Activated CD8-positive, alpha-beta memory T cell treated with anti-CD3 and anti-CD28 coated beads, Interleukin-2, amount 50 U/mL, for 4 hours (primary cell): ENCODE data around the gene UTS2B.
"Not testable (repeated sequence)": the region's sequence is repeated elsewhere in the genome, so short reads cannot be mapped to it uniquely, and the experiment has no call there.

Source experiments
- DNase-seq: peaks from one replicate; pipeline ENCODE4 v3.0.0-alpha.2; 2020

The UTS2B gene

DNA sequence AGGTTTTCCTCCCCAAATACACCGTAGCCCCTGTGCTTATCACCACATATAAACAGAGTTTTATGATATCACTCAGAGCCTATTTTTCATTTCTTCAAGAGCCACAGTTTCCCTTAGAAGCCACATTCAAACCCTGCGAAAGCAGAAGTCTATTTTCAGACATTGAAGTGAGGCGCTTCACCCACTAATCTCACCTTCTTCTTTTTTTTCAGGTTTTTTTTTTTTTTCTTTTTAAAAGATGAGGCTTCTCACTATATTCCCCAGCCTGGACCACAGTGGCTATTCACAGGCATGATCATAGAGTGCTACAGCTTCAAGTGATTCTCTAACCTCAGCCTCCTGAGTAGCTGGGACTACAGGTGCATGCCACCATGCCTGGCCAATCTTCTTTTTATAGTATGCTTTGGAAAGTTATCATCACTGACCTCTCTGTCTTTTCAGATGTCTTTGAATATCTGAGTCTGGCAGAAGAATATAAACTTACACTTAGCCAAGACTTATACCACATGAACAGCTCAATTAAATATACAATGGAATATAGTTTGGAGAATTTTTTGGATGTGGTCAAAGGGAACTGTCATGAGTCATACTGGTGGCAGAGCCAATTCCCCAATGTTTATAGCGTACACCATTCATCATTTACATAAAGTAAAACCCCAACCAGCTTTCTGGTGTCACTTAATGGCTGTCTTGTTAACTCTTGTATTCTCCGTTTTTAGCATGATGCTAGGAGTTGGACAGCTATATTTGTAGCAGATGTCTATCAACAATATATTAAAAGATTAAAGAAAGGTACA is 60.8 kb downstream of the UTS2B start:
- DNase-seq: no peak

DNA sequence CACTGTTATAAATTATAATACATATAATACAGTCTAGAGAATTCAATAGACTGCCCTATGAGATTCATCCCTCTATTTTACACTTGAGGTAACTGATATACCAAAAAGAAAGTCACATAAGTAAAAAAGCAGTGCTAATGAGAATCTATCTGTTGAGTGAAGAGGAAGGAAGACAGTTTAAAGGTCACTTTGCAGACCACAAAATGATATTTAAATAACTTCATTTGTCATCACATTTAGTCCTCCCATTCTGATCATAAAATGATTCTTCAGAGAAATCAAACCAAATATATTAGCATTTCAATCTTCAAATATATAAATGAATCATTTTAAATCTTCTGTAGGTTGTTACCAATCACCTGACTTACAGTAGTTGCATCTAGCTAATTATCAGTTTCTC is 61.6 kb downstream of the UTS2B start:
- DNase-seq: no peak

DNA sequence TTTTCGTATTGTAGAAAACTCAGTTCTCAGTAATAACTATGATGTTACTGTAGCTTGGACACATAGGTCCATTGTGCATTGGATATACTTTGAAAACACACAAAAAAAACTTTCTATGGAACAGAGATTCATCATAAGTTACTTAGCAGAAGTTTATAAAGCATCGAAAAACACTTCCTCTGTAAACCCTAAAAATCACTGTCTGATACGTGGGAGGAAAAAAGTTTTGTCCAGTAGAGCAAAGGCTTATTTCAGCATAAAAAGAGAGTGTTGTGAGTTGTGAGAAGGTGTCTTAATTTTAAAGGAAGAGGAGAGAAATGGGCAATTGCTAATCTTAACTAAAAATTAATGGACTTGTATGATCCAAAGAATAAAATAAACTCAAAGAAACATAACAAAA is 66.5 kb downstream of the UTS2B start:
- DNase-seq: no peak

DNA sequence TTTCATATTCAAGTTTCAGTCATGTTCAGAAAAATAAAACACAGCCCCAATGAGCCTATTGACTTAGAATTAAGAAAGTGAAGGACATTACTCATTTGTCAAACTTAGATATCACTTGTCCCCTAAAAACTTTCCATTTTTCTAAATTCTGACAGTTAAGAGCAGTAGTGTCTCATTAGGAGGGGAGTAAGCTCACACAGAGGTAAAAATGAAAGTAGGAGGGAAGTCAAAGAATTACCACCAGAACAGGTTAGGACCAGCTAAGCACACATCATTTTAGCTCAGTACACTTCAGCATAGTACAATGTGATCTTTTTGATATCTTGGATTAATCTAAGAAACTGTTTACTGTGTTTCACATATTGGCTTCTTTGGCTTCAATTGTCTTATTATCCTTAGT is 67.0 kb downstream of the UTS2B start:
- no peak for DNase-seq

DNA sequence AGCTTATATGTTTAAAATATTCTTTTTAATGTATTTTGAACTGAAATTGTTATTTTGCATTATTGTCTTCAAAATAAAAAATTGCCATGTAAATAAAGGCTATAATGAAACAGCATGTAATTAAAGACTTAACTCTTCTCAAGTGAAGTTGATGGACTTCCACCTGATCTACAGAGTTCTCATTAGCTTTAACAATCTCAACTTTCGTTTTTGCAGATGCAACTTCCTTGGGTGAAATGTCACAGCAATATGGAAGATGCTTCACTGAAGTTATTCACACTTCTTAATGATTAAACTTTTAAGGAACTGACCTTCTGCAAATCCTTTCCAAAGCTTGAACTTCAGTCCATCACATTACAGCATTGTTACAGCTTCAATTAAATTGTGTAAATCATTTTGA is 67.7 kb downstream of the UTS2B start:
- no peak for DNase-seq

DNA sequence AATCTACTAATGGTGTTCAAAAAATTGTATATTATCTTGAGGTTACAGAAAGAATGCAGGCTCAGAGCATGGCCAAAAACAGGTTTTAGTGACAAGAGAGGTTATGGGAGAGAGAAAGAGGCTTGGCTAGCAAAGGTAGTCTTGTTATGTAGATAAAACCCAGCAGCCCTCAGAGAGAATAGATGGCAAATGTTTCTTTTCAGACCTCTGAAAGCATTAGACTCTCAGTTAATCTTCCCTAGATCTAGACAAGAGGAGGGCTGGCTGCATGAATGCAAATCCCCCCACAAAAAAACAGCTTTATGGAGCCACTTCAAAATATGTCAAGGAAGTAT is 69.1 kb downstream of the UTS2B start:
- no peak for DNase-seq

DNA sequence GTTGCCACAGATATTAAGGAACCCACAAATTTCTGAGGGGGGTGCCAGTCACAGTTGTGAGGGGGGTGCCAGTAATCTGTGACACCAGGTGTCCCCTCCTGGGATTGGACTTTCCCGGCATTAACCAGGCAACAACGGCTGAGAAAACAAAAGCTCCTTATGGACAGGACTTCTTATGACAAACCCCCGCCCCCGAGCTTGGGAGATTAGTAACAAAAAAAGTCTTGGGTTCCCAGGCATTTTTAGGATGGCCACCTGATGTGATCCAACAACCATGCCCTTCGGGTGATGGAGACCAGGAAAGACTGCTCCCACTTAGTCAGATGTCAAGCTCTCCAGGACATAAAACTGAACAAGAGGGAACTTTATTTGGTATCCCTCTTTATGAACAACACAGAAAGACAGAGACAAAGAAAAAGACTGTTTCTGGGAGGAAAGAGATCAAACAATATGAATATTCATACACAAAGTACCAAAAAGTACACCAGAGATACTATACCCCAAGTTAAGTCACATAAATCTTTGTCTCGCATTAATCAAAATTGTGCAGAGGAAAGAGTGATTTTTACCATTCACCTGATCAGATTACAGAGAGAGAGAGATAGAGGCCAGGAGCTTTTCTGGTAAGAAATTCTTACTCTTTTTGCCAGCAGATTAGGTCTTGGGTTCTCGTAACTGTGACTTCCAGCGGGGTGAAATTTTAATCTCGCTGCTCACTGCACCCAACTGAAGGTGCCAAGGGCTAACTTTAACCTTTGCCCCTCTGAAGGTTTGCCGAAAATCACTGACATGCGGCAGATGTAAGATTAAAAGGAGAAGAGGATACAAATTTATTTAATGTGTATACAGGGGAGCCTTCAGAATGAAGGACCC is 69.7 kb downstream of the UTS2B start:
- no peak for DNase-seq

DNA sequence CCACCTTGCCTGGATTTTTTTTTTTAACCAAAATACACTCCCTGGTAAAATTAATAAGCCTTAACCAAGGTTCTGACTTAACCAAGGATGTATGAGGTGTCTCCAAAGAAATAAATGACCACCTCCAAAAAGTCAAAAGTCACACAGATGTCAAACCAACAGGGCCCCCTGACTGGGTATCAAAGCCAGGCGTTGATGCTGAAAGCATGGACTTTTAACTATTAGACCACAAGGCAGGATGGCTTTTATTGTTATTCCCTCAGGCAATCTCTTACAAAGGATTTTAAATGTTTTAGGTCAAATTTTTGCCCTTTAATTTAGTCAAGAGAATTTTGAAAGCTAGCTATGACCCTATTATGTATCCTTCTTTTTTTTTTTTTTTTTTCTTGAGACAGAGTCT is 70.8 kb downstream of the UTS2B start:
- DNase-seq: no peak

DNA sequence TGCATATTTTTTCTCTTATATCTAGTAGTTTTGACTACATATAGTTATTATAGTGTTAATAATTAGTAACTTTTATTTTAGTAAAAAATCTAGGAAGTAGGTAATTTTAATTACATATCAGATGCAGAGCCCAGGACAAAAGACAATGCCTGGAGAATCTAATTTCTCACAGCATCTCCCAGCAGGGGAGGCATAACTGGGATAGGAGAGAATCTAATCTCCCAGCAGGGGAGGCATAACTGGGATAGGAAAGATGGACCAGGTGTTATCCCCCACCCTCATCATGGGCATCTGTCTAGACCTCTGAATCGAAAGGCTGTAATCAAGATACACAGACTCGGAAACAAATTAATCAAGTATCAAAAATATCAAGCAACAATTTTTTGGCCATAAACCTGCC is 73.0 kb downstream of the UTS2B start:
- DNase-seq: no peak

DNA sequence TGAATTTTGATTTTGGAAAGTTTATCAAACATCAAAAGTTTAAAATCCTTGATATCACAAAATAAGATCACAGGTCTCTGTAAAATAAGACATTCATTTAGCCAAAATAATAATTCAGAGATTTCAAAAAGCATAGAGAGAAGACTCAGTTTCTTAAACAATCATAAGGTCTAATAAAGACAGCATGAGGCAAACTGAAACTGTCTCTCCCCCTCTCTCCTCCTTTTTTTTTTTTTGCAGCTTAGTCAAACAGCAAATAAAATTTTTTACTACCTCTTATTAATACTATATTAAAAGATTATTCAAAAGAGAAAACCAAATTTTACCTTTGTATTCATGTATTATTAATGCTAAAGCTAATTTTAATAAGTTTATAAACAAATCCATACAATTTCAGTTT is 73.9 kb downstream of the UTS2B start:
- no peak for DNase-seq

DNA sequence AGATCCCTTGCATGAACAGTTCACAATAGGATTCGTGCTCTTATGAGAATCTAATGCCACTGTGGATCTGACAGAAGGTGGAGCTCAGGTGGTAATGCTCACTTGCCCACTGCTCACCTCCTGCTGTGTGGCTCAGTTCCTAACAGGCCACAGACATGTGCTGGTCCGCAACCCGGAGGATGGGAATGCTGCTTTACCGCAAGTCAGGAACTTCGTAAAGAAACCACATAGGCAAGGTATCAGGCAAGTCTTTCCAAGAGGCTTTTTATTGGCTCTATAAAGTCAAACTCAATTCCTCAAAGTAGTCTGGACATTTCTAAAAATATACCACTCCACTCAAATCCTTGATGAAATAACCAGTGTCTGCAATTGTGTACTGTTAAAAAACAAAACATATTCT is 75.2 kb downstream of the UTS2B start:
- DNase-seq: no peak

DNA sequence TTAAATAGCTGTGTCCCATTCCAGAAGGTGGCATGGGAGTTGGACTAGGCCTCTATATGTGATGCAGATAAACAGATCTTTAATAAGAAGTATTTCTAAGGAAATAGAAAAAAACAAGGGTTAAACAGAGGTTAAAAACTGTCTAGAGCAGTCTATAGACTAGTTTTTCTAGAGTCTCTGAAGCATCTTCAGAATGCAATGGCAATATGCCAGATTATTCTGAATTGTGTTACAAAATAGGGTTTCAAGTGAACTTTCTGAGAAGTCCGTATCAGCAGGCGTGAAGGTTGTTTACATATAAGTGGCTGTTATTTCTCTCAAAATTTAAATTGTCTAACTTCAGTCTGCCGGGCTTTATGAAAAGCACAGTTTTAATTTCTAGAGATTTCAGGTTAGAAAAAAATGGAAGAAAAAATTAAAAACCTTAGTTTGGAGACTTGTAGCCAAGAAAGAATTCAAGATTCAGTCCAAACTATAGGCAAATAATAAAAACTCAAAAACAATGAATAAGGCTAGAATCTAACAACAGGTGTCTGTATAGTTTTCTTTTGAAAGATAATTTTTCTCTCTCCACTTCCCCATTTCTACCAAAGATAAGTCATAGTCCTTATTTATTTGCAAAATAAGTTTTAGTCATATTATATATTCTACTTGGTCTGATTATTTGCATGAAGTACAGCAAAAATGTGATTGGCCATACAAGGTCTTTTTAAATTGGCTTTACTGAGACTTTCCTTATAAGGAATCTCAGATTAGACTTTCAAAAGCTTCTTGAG is 76.0 kb downstream of the UTS2B start:
- DNase-seq: no peak

DNA sequence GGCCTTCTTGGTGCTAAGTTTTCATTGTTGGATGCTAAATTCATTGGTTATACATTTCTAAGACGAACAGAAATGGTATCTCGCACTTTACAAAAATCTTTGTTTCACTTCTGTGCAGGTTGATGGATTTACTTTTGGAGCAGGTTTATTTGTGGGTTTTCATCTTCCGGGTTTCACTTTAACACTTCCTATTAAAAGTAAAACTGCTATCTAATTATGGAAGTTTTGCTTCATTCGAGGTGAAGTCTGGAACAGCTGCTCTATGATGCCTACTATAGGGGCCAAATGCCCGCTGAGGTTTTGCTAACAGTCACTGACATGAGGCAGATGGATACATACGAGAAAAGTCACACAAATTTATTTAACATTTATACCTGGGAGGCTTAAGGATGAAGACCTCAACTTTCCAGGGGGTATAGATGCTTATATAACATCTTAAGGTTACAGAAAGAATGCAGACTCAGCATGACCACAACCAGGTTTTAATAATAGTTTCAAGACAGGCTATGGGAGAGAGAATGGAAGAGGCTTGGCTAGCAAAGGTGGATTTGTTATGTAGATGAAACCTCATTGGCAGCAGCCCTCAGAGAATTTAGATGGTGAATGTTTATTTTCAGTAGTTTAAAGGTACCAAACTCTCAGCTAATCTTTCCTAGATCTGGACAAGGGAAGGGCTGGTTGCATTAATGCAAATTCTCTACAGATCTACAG is 77.1 kb downstream of the UTS2B start:
- DNase-seq: no peak

DNA sequence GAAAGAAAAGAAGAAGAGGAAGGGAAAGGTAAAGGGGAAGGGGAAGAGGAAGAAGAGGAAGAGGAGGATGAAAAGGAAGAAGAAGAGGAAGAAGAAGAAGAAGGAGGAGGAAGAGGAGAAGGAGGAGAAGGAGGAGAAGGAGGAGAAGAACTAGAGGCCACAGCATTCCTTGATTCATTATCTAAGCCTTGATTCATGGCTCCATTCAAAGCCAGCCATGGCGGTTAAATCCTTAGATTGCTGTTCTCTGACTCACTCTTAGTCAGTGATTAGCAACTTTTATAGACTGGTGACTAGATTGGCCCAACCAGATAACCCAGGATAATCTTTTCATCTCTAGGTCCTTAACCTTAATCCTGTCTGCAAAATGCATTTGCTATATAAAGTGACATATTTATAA is 83.7 kb downstream of the UTS2B start:
- no peak for DNase-seq

DNA sequence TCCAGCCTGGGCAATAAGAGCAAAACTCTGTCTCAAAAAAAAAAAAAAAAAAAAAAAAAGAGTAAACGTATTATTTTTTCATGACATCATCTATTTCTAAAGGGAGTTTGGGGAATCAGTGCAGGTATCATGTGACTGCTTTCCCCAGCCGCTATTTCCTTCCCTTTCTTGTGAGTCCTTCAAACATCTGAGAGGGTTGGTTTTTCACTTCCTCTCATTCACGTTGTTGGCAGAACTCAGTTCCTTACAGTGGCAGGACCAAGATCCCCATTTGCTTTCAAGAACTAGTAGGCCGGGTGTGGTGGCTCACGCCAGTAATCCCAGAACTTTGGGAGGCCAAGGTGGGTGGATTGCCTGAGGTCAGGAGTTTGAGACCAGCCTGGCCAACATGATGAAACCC is 84.3 kb downstream of the UTS2B start:
- DNase-seq: not testable (repeated sequence)

DNA sequence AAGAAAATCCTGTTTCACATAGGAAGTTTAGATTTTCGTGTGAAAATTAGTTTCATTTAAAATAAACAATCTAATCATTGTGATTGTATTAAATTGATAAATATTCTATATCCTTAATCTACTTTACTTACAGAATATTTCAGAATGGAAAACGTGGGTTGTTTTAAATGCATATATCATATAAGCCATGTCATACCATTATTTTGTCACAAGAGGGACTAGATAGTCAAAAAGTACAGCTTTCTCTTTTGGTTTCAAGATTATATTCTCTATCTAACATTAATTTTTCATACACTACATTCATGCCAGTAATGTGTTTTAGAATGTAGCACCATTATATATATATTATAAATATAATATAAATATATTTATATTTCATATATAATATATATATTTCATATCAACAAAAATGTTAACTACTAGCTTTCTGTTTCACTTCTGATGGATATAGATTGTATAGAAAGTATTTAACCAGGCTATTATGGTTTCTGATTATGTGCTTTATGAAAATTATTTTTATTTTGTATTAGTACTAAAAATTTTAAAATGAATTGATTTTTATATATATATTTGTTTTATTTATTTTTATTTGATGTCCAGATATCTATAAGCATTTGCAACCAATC is 86.0 kb downstream of the UTS2B start:
- no peak for DNase-seq

DNA sequence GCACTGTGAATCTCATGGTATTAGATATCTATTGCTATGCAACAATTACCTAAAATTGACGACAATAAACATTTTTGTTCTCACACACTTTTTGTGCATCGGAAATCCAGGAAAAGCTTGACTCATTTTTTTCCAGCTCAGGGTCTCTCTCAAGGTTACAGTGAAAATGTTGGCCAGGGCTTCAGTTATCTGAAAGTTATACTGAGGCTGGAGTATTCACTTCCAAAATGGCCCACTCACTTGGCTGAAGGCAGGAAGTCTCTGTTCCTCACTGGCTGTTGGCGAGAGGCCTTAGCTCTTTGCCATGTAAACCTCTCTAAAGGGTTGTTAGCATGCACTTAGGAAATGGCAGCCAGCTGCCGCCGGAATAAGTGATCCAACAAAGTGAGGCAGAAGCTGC is 89.8 kb downstream of the UTS2B start:
- no peak for DNase-seq

DNA sequence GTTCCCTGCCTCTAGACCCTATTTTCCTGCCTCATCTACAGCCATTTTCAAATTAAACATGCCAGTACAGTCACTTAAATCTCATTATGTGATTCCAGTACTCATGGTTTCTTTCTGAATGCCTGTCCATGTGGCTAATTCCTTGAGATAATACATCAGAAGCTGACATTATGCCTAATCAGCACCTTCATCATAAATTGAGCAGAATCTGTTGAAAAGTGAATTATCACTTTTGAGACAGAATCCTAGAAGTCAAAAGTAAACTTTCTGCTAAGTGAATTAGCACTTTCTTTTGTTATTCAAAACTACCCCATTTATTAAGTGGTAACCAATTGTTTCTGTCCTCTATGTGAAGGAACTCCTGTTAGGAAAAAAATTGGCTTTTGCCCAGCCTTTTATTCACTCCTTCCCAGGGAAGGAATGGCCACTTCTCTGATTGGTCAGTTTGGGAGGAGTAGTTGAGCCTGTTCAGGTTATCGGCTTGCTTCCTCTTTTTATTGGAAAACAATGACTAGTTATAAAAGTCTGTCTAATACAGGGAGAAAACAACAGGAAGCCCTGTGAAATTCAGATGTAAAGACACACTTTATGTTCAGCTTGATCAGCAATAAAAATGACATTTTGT is 90.8 kb downstream of the UTS2B start:
- no peak for DNase-seq

DNA sequence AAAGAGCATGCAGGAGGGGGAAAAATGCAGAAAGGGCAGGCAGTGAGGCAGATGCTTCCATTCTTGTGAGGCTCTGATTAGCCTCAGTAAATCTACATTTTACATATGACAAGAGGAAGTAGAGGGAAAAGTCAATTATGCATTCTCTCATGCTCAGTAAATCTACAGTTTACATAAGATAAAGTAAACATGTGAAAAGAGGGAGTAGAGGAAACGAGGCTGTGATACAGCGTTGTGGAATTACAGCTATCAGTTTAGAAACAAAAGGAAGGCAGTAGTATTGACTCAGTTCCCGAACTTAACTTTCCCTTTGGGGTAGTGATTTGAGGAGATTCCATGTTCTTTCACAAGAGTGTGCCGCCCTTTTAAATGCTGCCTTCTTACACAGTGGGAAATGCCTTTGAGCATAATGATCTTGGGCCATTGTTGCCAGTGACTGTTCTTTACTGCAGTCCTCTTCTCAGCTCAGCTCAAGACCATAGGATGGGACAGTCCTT is 92.0 kb downstream of the UTS2B start:
- no peak for DNase-seq

DNA sequence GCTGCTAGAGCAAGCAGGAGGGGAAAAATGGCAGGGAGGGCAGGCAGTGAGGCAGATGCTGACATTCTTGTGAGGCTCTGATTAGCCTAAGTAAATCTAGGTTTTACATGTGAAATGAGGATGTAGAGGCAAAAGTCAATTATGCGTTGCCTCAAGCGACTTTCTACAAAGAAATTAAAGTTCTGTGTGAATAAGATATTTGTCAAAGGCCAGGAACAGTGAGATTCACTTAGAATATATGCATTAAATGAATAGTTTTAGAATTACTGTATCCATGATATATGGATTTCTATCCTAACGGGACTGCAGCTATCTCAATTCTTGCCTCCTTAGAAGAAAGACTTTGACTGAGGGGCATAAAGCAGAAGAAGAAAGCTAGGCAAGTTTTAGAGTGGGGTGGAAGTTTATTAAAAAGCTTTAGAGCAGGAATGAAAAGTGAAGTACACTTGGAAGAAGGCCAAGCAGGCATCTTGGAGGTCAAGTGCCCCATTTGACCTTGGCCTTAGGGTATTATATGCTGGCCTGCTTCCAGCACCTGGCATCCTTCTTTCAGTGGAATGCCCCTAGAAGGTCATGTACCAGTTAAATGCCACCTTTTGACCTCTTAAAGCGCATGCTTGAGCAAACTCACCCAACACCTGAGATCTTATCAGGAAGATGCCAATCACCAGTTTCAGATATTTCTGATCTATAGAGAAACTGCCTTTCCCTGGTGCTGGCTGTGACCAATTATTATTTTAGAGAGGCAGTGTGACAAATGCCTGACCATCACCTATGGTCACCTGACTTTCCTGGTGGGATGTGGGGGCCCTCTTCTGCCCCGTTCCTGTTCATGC is 93.1 kb downstream of the UTS2B start:
- no peak for DNase-seq

DNA sequence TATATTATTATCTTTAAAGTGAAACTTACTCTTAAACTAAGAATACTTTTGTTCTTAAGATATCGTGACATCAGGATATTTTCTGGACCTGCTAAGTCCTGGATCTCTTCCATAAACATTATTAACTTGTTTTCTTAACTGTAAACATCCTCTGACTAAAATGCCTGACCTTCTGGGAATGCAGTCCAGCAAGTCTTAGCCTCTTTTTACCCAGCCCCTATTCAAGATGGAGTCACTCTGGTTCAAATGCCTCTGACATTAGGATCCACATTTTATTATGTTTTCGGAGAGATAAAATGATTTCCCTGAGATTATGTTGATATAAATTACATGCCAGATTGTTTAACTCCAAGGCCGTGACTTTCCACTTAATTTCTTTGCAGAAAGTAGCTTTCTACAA is 93.7 kb downstream of the UTS2B start:
- DNase-seq: no peak
